Transverse colon (tissue), 4 donors: ENCODE measurements around the gene SDK2. TPM values are rescaled to one million over a fixed set of nuclear protein-coding genes. Genes with fewer than 3 reads are reported as not detected.

Source experiments
- DNase-seq: peaks from one replicate; pipeline ENCODE4 v3.0.0-alpha.2; 2019
- H3K27ac ChIP-seq, 4 donors: fragments of 200-600 bp; sonication (generic); 2 replicates each; pipeline ENCODE4 v1.5.1; 2016 to 2018; ENCODE audit warnings: inconsistent platforms in 4 of 4
- H3K27me3 ChIP-seq: fragments of 200-600 bp; sonication (generic); 2 replicates; pipeline ENCODE4 v1.5.1; 2017; ENCODE audit warnings: inconsistent platforms
- H3K36me3 ChIP-seq, 4 donors: fragments of 200-600 bp; sonication (generic); 2 replicates each; pipeline ENCODE4 v1.5.1; 2017 to 2019; ENCODE audit warnings: inconsistent platforms in 4 of 4
- H3K4me1 ChIP-seq, 4 donors: fragments of 200-600 bp; sonication (generic); 2 replicates each; pipeline ENCODE4 v1.5.1; 2017 to 2020; ENCODE audit warnings: inconsistent platforms in 4 of 4
- H3K4me3 ChIP-seq, 4 donors: fragments of 200-600 bp; sonication (generic); 1 replicate in 1 of 4; 2 replicates in 3 of 4; pipeline versions ENCODE4 v1.5.1 to v1.6.1; 2017 to 2019; ENCODE audit warnings: inconsistent platforms in 4 of 4
- H3K9me3 ChIP-seq, 2 donors: fragments of 200-600 bp; sonication (generic); 2 replicates each; pipeline ENCODE4 v1.5.1; 2017 to 2019; ENCODE audit warnings: inconsistent platforms in 2 of 2
- EP300 ChIP-seq: sonication (generic); formaldehyde crosslinking; IDR thresholded peaks from one replicate; pipeline ENCODE4 v1.6.1; 2017; ENCODE audit warnings: antibody characterized with exemption, low read depth
- POLR2A ChIP-seq: fragments of 450-650 bp; IDR thresholded peaks from one replicate; pipeline ENCODE4 v1.6.1; 2016; ENCODE audit warnings: antibody characterized with exemption, mild to moderate bottlenecking, moderate library complexity
- POLR2AphosphoS5 ChIP-seq, 3 donors: sonication (generic); formaldehyde crosslinking; IDR thresholded peaks; one replicate each; pipeline ENCODE4 v1.6.1; 2016; ENCODE audit warnings: antibody characterized with exemption in 3 of 3
- WGBS, 2 donors: methylation state at CpG; one replicate each; pipeline ENCODE4 v1.1.5; 2018; ENCODE audit warnings: low coverage in 1 of 2; 5-methylcytosine and 5-hydroxymethylcytosine counted together
- in situ Hi-C, 4 donors: fragments of 200-750 bp; cut with MboI; loops; one replicate each; pipeline versions ENCODE4 v1.15.0 to v1.15.1; 2017; ENCODE audit warnings: low sequenced_read_pairs in 3 of 4, low pct_ligation_motif_present in 1 of 4, low pct_unique_long_range_greater_than_20kb in 1 of 4
- intact Hi-C: fragments of 100-400 bp; cut with DNase I; formaldehyde crosslinking; loops from one replicate; pipeline ENCODE4 v1.15.1; 2023; ENCODE audit warnings: low total_unique reads
- total RNA-seq, 4 donors: library from RNA; depleted of rRNA; stranded (reverse); fragments of >200 nt; gene quantifications; one replicate each; pipeline ENCODE4 v1.1.0, GENCODE V29; 2016
- TF ChIP-seq, protein P1 (sequence below), 5 experiments: fragments of 200-600 bp in 3 of 5; fragments of 450-650 bp in 2 of 5; sonication (generic) in 3 of 5; IDR thresholded peaks; 1 replicate in 2 of 5; 2 replicates in 3 of 5; pipeline ENCODE4 v1.5.1; 2016 to 2017; ENCODE audit warnings: antibody characterized with exemption in 5 of 5, inconsistent platforms in 3 of 5, mild to moderate bottlenecking in 2 of 5, moderate library complexity in 1 of 5

The SDK2 gene
- total RNA-seq, 4 donors from 2014 or later: 2.6 to 9.8 (median 3.4) TPM

DNA sequence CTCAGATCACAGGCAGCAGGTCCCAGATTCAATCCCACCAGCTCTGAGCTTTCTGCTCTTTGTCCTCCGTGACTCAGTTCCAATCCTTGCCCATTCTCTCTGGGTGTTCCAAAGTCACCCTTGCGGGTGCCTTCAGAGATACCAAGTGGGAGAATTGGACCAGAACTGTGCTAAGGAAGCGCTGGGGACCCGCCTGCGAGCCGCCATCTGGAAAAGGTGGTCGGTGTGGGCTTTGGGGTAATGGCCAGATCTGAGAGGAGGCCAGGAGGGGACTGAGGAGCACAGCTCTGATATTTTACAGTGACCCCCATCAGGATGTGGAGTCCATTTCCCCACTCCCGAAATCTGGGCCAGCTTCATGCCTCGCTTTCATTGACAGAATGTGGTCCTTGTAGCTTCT lies 152.6 kb downstream of the SDK2 start:
- in situ Hi-C loops: no loop called here

DNA sequence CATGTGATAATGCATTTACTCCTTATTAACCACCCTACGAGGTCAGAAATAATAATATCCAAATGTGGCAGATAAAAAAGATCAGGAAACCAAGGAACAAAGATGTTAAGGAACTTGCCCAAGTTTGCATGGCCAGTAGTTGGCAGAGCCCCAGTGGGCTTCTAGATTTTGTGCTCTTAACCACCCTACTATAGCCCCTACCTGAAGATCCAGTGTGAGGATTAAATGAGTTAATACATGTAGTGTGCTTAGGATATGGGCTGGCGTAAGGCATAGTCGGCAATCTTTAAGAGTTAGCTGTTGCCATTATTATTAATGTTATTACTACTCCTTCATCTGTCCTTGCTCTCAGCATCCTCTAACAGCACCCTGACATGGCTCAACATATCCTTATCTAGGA lies 153.4 kb downstream of the SDK2 start:
- Histone ChIP-seq H3K4me3 (no peak overlapping the region), H3K27ac (no peak overlapping the region), H3K36me3 (no peaks in the 10 kb centered on the region), H3K4me1 (no peaks in the 10 kb centered on the region), H3K9me3 (no peaks in the 10 kb centered on the region), H3K27me3 (no peaks in the 10 kb centered on the region)
- 82 to 83% methylated on average over 3 of the region's 3 CpGs for WGBS, 2 donors
- no peak for DNase-seq
- intact Hi-C loops: no loop called here
- in situ Hi-C loops: no loop called here
- TF ChIP-seq, protein P1, sequence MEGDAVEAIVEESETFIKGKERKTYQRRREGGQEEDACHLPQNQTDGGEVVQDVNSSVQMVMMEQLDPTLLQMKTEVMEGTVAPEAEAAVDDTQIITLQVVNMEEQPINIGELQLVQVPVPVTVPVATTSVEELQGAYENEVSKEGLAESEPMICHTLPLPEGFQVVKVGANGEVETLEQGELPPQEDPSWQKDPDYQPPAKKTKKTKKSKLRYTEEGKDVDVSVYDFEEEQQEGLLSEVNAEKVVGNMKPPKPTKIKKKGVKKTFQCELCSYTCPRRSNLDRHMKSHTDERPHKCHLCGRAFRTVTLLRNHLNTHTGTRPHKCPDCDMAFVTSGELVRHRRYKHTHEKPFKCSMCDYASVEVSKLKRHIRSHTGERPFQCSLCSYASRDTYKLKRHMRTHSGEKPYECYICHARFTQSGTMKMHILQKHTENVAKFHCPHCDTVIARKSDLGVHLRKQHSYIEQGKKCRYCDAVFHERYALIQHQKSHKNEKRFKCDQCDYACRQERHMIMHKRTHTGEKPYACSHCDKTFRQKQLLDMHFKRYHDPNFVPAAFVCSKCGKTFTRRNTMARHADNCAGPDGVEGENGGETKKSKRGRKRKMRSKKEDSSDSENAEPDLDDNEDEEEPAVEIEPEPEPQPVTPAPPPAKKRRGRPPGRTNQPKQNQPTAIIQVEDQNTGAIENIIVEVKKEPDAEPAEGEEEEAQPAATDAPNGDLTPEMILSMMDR (IDR thresholded peaks at IDR 0.05): no peak
- TF ChIP-seq POLR2A: no peak
- no peak for TF ChIP-seq EP300
- TF ChIP-seq POLR2AphosphoS5 (IDR thresholded peaks at IDR 0.05): no peak

More for the DNA sequence above, 152.6 kb downstream of the SDK2 start:
- Histone ChIP-seq H3K9me3 (no peaks in the 10 kb centered on the region), H3K27ac (no peak overlapping the region), H3K4me3 (no peak overlapping the region), H3K36me3 (no peaks in the 10 kb centered on the region), H3K4me1 (no peaks in the 10 kb centered on the region), H3K27me3 (no peaks in the 10 kb centered on the region)
- intact Hi-C loops: no loop called here
- DNase-seq: no peak
- 94 to 100% methylated on average over 2 to 9 of the region's 9 CpGs for WGBS, 2 donors
- TF ChIP-seq POLR2A (no peak), EP300 (no peak), POLR2AphosphoS5 (IDR thresholded peaks at IDR 0.05) (no peak)
- TF ChIP-seq, protein P1 (IDR thresholded peaks at IDR 0.05): no peak

DNA sequence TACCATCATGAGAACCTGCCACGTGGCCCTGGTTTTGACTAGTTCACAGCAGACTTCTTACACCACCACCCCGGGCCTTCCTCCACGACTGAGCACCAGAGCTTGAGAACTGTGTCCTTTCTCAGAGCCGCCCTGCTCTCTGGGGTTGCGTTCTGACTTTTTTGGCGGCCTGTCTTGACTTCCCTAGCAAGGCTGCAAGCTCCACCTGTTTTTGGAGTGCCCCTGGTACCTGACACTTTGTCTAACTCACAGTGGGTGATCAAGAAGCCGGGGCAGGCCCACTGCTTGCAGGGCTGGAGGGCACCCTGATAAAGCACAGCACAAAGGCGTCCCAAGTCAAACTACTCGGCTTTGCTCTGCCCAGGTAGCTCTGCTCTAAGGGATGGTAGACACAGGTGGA lies 154.3 kb downstream of the SDK2 start:
- Histone ChIP-seq H3K27ac (no peak overlapping the region), H3K4me1 (no peaks in the 10 kb centered on the region), H3K4me3 (no peak overlapping the region), H3K9me3 (no peaks in the 10 kb centered on the region), H3K27me3 (no peaks in the 10 kb centered on the region), H3K36me3 (no peaks in the 10 kb centered on the region)
- no peak for TF ChIP-seq EP300
- TF ChIP-seq, protein P1 (IDR thresholded peaks at IDR 0.05): no peak
- no peak for TF ChIP-seq POLR2A
- TF ChIP-seq POLR2AphosphoS5 (IDR thresholded peaks at IDR 0.05): no peak
- intact Hi-C loops (loop anchor here (5.0 kb wide), 1 partner anchor 383 kb away; no protein-coding TSS in a partner anchor), in situ Hi-C loops (no loop called here)
- 91 to 100% methylated on average over 2 to 9 of the region's 9 CpGs for WGBS, 2 donors
- DNase-seq: no peak

DNA sequence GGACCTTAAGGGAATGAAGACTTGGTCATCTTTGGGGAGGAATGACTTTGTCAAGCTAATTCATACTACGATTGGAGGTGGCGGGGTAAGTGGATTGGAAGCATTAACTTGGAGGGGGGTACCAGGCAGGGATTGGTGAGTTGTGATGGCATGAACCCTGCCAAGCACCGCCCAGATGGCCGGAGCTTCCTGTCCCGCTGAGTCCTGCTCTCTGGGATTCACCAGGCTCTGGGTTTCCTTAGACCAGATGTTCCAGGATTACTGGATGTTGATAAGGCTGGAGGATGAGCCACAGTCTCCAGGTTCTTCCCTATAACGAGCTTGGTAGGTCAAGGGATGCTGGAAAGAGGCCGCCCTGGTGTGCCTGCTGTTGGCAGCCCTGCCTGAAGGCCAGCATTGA lies 154.9 kb downstream of the SDK2 start:
- intact Hi-C loops: loop anchor here (5.0 kb wide), 1 partner anchor 382 kb away; no protein-coding TSS in a partner anchor

More for the DNA sequence above, 154.9 kb downstream of the SDK2 start:
- Histone ChIP-seq H3K27me3 (no peaks in the 10 kb centered on the region), H3K4me1 (no peaks in the 10 kb centered on the region), H3K36me3 (no peaks in the 10 kb centered on the region), H3K4me3 (no peak overlapping the region), H3K27ac (no peak overlapping the region), H3K9me3 (no peaks in the 10 kb centered on the region)
- in situ Hi-C loops: no loop called here
- TF ChIP-seq, protein P1 (IDR thresholded peaks at IDR 0.05): no peak
- TF ChIP-seq POLR2AphosphoS5 (IDR thresholded peaks at IDR 0.05): no peak
- TF ChIP-seq POLR2A: no peak
- TF ChIP-seq EP300: no peak
- WGBS, 2 donors: 86 to 100% methylated on average over 2 to 7 of the region's 7 CpGs
- DNase-seq: no peak
